ENCODE data around the gene ETFA. TPM values are rescaled to one million over a fixed set of nuclear protein-coding genes. Genes with fewer than 3 reads are reported as not detected.

ETFA gene
- polyA plus RNA-seq, 3 donors: 62.1 to 178 (median 166) TPM

GRCh38 chr15:76354823-76355440, 43.7 kb upstream of the ETFA start:
- Histone ChIP-seq H3K27ac (ENCODE audit: low read depth in 1 of 2, low read length in 2 of 2) (no peak overlapping the region), H3K4me1 (ENCODE audit: control insufficient read depth in 1 of 2, insufficient read depth in 2 of 2, low read length in 2 of 2) (no peaks in the 10 kb centered on the region), H3K4me3 (replicated peaks in 1 of 3; ENCODE audit: low read depth in 2 of 3, low read length in 3 of 3) (no peak overlapping the region), H3K27me3 (ENCODE audit: control insufficient read depth in 2 of 2, insufficient read depth in 2 of 2, low read length in 2 of 2) (peaks cover 0 to 8% of the 10 kb centered on the region in 2 donors), H3K36me3 (replicated peaks in 1 of 2; ENCODE audit: control insufficient read depth in 1 of 2, insufficient read depth in 2 of 2, low read length in 2 of 2) (no peaks in the 10 kb centered on the region), H4K20me1 (ENCODE audit: insufficient read depth, low read length) (no peaks in the 10 kb centered on the region), H3K9ac (ENCODE audit: insufficient read depth, low read length, poor library complexity, severe bottlenecking) (no peak overlapping the region), H3K4me2 (replicated peaks; ENCODE audit: extremely low read depth, low read length, poor library complexity, severe bottlenecking) (no peak overlapping the region), H3K79me2 (ENCODE audit: insufficient read depth, low read length) (no peaks in the 10 kb centered on the region), H2AFZ (ENCODE audit: insufficient read depth, low read depth, low read length, poor library complexity, severe bottlenecking) (no peak overlapping the region), H3K9me3 (replicated peaks in 1 of 2; ENCODE audit: control insufficient read depth in 1 of 2, insufficient read depth in 1 of 2, low read length in 2 of 2) (no peaks in the 10 kb centered on the region)
- Mint-ChIP-seq H3K4me3 (no peak overlapping the region), H3K4me1 (no peaks in the 10 kb centered on the region), H3K27me3 (ENCODE audit: low read depth in 3 of 3) (peaks cover 0 to 15% (median 2%) of the 10 kb centered on the region in 3 donors), H3K36me3 (peaks cover 20 to 22% of the 10 kb centered on the region in 2 donors), H3K27ac (no peak overlapping the region), H3K9me3 (peaks cover 0 to 2% (median 0%) of the 10 kb centered on the region in 7 donors)
- intact Hi-C loops (cut with micrococcal nuclease): no loop called here
- no CpG with 5 or more reads among the region's 3 CpGs for WGBS (ENCODE audit: insufficient coverage)
- no peak for TF ChIP-seq CTCF (IDR thresholded peaks at IDR 0.05)
- no peak for DNase-seq

- intact Hi-C loops (cut with micrococcal nuclease): no loop called here
- 100% methylated on average over 2 of the region's 10 CpGs for WGBS (ENCODE audit: insufficient coverage)
- H3K4me3 ChIP-seq (replicated peaks in 1 of 3; ENCODE audit: low read depth in 2 of 3, low read length in 3 of 3): no peak overlapping the region
- no peaks in the 10 kb centered on the region for H4K20me1 ChIP-seq (ENCODE audit: insufficient read depth, low read length)
- no peak for DNase-seq
- peaks cover 3 to 17% (median 6%) of the 10 kb centered on the region in 3 donors for H3K27me3 Mint-ChIP-seq (ENCODE audit: low read depth in 3 of 3)
- no peaks in the 10 kb centered on the region for H3K4me1 Mint-ChIP-seq
- H3K4me2 ChIP-seq (replicated peaks; ENCODE audit: extremely low read depth, low read length, poor library complexity, severe bottlenecking): no peak overlapping the region
- no peak overlapping the region for H3K9ac ChIP-seq (ENCODE audit: insufficient read depth, low read length, poor library complexity, severe bottlenecking)
- H3K27ac Mint-ChIP-seq: no peak overlapping the region
- H3K4me1 ChIP-seq (ENCODE audit: control insufficient read depth in 1 of 2, insufficient read depth in 2 of 2, low read length in 2 of 2): no peaks in the 10 kb centered on the region
- peaks cover 0 to 2% (median 0%) of the 10 kb centered on the region in 7 donors for H3K9me3 Mint-ChIP-seq
- H3K36me3 ChIP-seq (replicated peaks in 1 of 2; ENCODE audit: control insufficient read depth in 1 of 2, insufficient read depth in 2 of 2, low read length in 2 of 2): no peaks in the 10 kb centered on the region
- no peak overlapping the region for H3K27ac ChIP-seq (ENCODE audit: low read depth in 1 of 2, low read length in 2 of 2)
- no peaks in the 10 kb centered on the region for H3K9me3 ChIP-seq (replicated peaks in 1 of 2; ENCODE audit: control insufficient read depth in 1 of 2, insufficient read depth in 1 of 2, low read length in 2 of 2)
- no peak for TF ChIP-seq CTCF (IDR thresholded peaks at IDR 0.05)
- peaks cover 22 to 29% of the 10 kb centered on the region in 2 donors for H3K36me3 Mint-ChIP-seq
- peaks cover 1 to 13% of the 10 kb centered on the region in 2 donors for H3K27me3 ChIP-seq (ENCODE audit: control insufficient read depth in 2 of 2, insufficient read depth in 2 of 2, low read length in 2 of 2)
- no peak overlapping the region for H2AFZ ChIP-seq (ENCODE audit: insufficient read depth, low read depth, low read length, poor library complexity, severe bottlenecking)
- no peak overlapping the region for H3K4me3 Mint-ChIP-seq
- no peaks in the 10 kb centered on the region for H3K79me2 ChIP-seq (ENCODE audit: insufficient read depth, low read length)
Measured at GRCh38 chr15:76353903-76354302, 42.6 kb upstream of the ETFA start.
